Measurements from ENCODE around the gene ISOC1.

ISOC1 gene

DNA sequence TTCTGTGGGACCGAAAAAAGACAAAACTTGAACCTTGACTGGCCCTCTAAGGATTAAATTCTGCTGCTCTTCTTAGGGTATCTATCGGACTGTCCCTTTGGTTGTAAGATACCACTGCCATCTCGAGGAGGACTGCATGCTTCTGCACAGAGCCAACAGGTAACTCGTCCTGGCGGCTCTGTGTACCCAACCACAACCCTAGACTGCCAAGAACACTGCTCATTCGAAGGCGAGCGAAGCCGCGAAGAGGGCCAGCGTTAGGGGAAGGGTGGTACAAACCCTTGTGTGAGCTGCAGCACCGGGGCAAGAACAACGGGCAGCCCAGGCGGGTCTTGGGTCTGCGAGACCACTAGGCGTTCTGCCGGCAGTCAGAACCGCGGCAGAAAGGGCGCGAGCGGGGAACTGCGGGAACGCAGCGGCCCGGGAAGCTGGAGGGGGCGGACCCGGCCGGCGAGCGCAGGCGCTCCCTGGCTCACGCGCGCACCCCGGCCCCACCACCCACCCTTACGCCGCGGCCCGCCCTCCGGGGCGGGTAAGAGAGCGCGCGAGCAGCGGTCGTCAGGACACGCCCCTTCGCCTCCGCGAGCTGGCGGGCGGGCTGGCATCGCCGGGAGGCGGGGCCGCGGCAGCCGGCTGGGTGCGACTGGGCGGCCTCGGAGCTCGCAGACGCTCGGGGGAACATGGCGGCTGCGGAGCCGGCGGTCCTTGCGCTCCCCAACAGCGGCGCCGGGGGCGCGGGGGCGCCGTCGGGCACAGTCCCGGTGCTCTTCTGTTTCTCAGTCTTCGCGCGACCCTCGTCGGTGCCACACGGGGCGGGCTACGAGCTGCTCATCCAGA is at the start of gene ISOC1:
Gene ISOC1, plus strand, starts transcription at position 663 of the 837 bp plus-strand sequence. Its CDS starts 18 bp downstream, at position 681.
- H3K4me3 ChIP-seq (ENCODE audit: low read depth in 1 of 2, low read length in 1 of 2): peak within 1 kb of the TSS; percentile 65 to 67
- H3K4me1 ChIP-seq (ENCODE audit: control insufficient read depth in 1 of 2, insufficient read depth in 1 of 2, low read depth in 1 of 2, low read length in 1 of 2): peaks cover 12 to 28% of the 10 kb centered on the region in 2 experiments
- H3K9me3 ChIP-seq: no peaks in the 10 kb centered on the region
- no peaks in the 10 kb centered on the region for H3K36me3 ChIP-seq
- peaks cover 46% of the 10 kb centered on the region for H3K27me3 ChIP-seq
- TF ChIP-seq, protein P1, sequence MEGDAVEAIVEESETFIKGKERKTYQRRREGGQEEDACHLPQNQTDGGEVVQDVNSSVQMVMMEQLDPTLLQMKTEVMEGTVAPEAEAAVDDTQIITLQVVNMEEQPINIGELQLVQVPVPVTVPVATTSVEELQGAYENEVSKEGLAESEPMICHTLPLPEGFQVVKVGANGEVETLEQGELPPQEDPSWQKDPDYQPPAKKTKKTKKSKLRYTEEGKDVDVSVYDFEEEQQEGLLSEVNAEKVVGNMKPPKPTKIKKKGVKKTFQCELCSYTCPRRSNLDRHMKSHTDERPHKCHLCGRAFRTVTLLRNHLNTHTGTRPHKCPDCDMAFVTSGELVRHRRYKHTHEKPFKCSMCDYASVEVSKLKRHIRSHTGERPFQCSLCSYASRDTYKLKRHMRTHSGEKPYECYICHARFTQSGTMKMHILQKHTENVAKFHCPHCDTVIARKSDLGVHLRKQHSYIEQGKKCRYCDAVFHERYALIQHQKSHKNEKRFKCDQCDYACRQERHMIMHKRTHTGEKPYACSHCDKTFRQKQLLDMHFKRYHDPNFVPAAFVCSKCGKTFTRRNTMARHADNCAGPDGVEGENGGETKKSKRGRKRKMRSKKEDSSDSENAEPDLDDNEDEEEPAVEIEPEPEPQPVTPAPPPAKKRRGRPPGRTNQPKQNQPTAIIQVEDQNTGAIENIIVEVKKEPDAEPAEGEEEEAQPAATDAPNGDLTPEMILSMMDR (IDR thresholded peaks at IDR 0.05): no peak
- H3K27ac ChIP-seq: no peak within 1 kb of the TSS

DNA sequence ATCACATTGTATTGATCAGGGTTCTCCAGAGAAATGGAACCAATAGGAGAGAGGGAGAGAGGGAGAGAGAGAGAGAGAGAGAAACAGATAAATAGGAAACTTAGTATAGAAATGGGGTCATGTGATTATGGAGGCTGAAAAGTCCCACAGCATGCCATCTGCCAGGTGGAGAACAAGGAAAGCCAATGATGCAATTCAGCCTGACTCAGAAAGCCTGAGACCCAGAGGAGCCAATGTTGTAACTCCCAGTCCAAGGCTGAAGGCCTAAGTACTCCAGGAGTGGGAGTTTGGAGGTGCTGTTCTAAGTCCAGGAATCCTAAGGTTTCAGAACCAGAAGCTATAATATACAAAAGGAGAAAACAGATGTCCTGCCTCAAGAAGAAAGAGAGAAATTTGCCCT is 48.4 kb upstream of the ISOC1 start:
- Histone ChIP-seq H3K27ac (no peak overlapping the region), H3K9me3 (no peaks in the 10 kb centered on the region), H3K4me1 (ENCODE audit: control insufficient read depth in 1 of 2, insufficient read depth in 1 of 2, low read depth in 1 of 2, low read length in 1 of 2) (no peaks in the 10 kb centered on the region), H3K36me3 (no peaks in the 10 kb centered on the region), H3K4me3 (ENCODE audit: low read depth in 1 of 2, low read length in 1 of 2) (no peak overlapping the region), H3K27me3 (no peaks in the 10 kb centered on the region)
- TF ChIP-seq, protein P1 (IDR thresholded peaks at IDR 0.05): no peak

- H3K27ac ChIP-seq: no peak overlapping the region
- no peaks in the 10 kb centered on the region for H3K36me3 ChIP-seq
- no peak overlapping the region for H3K4me3 ChIP-seq (ENCODE audit: low read depth in 1 of 2, low read length in 1 of 2)
- no peaks in the 10 kb centered on the region for H3K9me3 ChIP-seq
- no peaks in the 10 kb centered on the region for H3K27me3 ChIP-seq
- no peaks in the 10 kb centered on the region for H3K4me1 ChIP-seq (ENCODE audit: control insufficient read depth in 1 of 2, insufficient read depth in 1 of 2, low read depth in 1 of 2, low read length in 1 of 2)
- TF ChIP-seq, protein P1 (IDR thresholded peaks at IDR 0.05): no peak
Measured at GRCh38 chr5:129048509-129048908, 46.0 kb upstream of the ISOC1 start.

- H3K27ac ChIP-seq: no peak overlapping the region
- no peak overlapping the region for H3K4me3 ChIP-seq (ENCODE audit: low read depth in 1 of 2, low read length in 1 of 2)
- TF ChIP-seq, protein P1 (IDR thresholded peaks at IDR 0.05): no peak
Measured at GRCh38 chr5:129049126-129049799, 45.3 kb upstream of the ISOC1 start.

DNA sequence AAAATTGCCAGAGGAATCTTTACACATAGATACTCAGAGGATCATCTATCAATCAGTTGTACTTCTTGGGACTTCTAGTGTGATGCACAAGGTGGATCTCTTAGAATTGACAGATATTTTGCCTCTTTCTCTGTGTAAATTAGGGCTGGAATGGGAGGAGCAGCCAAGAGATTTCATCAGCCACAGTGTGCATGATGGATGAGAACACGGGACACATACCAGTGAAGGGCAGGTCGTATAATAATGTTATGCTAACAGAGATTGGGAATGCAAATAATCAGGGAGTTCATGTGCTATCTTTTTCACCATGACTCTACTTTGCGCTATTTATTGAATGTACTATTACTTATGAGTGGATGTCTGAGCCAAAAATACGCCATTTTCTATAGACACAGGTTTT is 43.3 kb upstream of the ISOC1 start:
- Histone ChIP-seq H3K4me3 (ENCODE audit: low read depth in 1 of 2, low read length in 1 of 2) (no peak overlapping the region), H3K27me3 (no peaks in the 10 kb centered on the region), H3K36me3 (no peaks in the 10 kb centered on the region), H3K9me3 (no peaks in the 10 kb centered on the region), H3K27ac (no peak overlapping the region), H3K4me1 (ENCODE audit: control insufficient read depth in 1 of 2, insufficient read depth in 1 of 2, low read depth in 1 of 2, low read length in 1 of 2) (no peaks in the 10 kb centered on the region)
- TF ChIP-seq, protein P1 (IDR thresholded peaks at IDR 0.05): no peak

More at GRCh38 chr5:129049126-129049799, 45.3 kb upstream of the ISOC1 start:
- Histone ChIP-seq H3K36me3 (no peaks in the 10 kb centered on the region), H3K9me3 (no peaks in the 10 kb centered on the region), H3K27me3 (no peaks in the 10 kb centered on the region), H3K4me1 (ENCODE audit: control insufficient read depth in 1 of 2, insufficient read depth in 1 of 2, low read depth in 1 of 2, low read length in 1 of 2) (no peaks in the 10 kb centered on the region)

All from neutrophil (primary cell).